Right lobe of liver (tissue), 6 donors: ENCODE measurements around the gene MACROD2. TPM values are rescaled to one million over a fixed set of nuclear protein-coding genes. Genes with fewer than 3 reads are reported as not detected.

Source experiments
- ATAC-seq, 4 donors: fragments of 200-7000 bp; cut with Tn5 transposase; one replicate each; pipeline ENCODE4 v1.9.1; 2020; ENCODE audit warnings: mild to moderate bottlenecking in 4 of 4, moderate library complexity in 4 of 4
- DNase-seq, 3 donors: peaks; one replicate each; pipeline ENCODE4 v3.0.0-alpha.2; 2020
- H3K27ac ChIP-seq, 3 donors: fragments of 200-600 bp; one replicate each; pipeline ENCODE4 v1.8.0; 2022
- H3K27me3 ChIP-seq, 2 donors: fragments of 200-600 bp; one replicate each; pipeline ENCODE4 v1.8.0; 2022
- H3K36me3 ChIP-seq, 4 donors: fragments of 200-600 bp; sonication (generic) in 1 of 4; one replicate each; pipeline versions ENCODE4 v1.5.1 to v1.8.0; 2017 to 2022; ENCODE audit warnings: control low read depth in 1 of 4
- H3K4me1 ChIP-seq, 4 donors: fragments of 200-600 bp; sonication (generic) in 1 of 4; one replicate each; pipeline versions ENCODE4 v1.5.1 to v1.8.0; 2017 to 2022; ENCODE audit warnings: control low read depth in 1 of 4
- H3K4me3 ChIP-seq, 3 donors: fragments of 200-600 bp; one replicate each; pipeline ENCODE4 v1.8.0; 2022
- H3K9me3 ChIP-seq, 4 donors: fragments of 200-600 bp; sonication (generic) in 1 of 4; one replicate each; pipeline versions ENCODE4 v1.5.1 to v1.8.0; 2017 to 2022; ENCODE audit warnings: control low read depth in 1 of 4
- CTCF ChIP-seq, 4 donors: fragments of 200-600 bp in 3 of 4; fragments of 450-650 bp in 1 of 4; IDR thresholded peaks; one replicate each; pipeline versions ENCODE4 v1.5.1 to v1.8.0; 2016 to 2022; ENCODE audit warnings: antibody characterized with exemption in 4 of 4, mild to moderate bottlenecking in 2 of 4
- POLR2A ChIP-seq: fragments of 450-650 bp; IDR thresholded peaks from one replicate; pipeline ENCODE4 v1.6.1; 2017; ENCODE audit warnings: antibody characterized with exemption, mild to moderate bottlenecking
- WGBS: methylation state at CpG from one replicate; pipeline ENCODE4 v1.1.6; 2018; ENCODE audit warnings: low coverage, low lambda C conversion rate; ENCODE audit not compliant: insufficient coverage; ENCODE audit errors: missing lambda C conversion rate; 5-methylcytosine and 5-hydroxymethylcytosine counted together
- intact Hi-C, 2 donors: fragments of 100-400 bp; cut with DNase I; formaldehyde crosslinking; loops; one replicate each; pipeline versions ENCODE4 v1.11.2 to v1.14.1; 2022
- total RNA-seq, 6 experiments: library from RNA; depleted of rRNA in 2 of 6; stranded (reverse); fragments of >200 nt in 2 of 6; fragmentation: NEBNext Ultra II Directional in 3 of 6; extraction: Animal tissue kit (Norgen Biotek cat#: 25700) in 3 of 6; gene quantifications; one replicate each; pipeline versions ENCODE4 v1.1.0 to v1.2.4, GENCODE V29; 2016 to 2023
- donor health status: DM: no; HTN: yes; CAD: no.
- donor health status: DM: no; HTN: no; CAD: no.
- donor health status: DM: no; HTN: no; CAD: no.
- donor health status: DM: no; HTN: yes; CAD: no.
- donor health status: DM: no; HTN: yes; CAD: no.

MACROD2 gene
- total RNA-seq, 6 experiments from 2014 or later, result 1.2 to 5.5 (median 3.3) TPM

- Histone ChIP-seq H3K4me3 (no peak overlapping the region), H3K27ac (no peak overlapping the region), H3K36me3 (no peaks in the 10 kb centered on the region), H3K27me3 (no peaks in the 10 kb centered on the region), H3K9me3 (no peaks in the 10 kb centered on the region), H3K4me1 (no peaks in the 10 kb centered on the region)
- no peak for DNase-seq
- TF ChIP-seq POLR2A (no peak), CTCF (IDR thresholded peaks at IDR 0.05) (peak in 3 of 4 donors; percentile 8 to 30 (median 15))
- intact Hi-C loops, result no loop called here
- WGBS, result 61% methylated on average over 2 of the region's 2 CpGs
- ATAC-seq, result no peak
Measured at GRCh38 chr20:15643713-15644112, 1648.4 kb downstream of the MACROD2 start.

DNA sequence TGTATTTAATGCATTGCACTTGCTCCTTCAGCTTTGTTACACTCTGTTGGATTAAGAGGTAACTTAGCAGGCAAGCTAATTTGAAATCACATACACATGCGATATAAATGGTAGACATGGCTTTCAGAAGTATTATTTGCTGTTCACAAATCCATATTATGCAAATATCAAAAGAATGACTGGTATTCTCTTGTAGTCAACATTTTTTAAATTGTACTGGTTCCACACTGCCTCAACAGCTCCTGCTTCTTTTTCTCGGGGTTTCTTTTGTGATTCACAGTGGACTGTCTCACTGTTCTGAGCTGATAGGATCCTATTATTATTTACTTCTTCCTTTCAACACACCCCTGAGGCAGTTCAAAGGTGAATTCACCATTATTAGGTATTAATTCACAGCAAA, 1650.5 kb downstream of the MACROD2 start:
- Histone ChIP-seq H3K27ac (no peak overlapping the region), H3K36me3 (no peaks in the 10 kb centered on the region), H3K4me1 (no peaks in the 10 kb centered on the region), H3K9me3 (no peaks in the 10 kb centered on the region), H3K27me3 (no peaks in the 10 kb centered on the region), H3K4me3 (no peak overlapping the region)
- TF ChIP-seq POLR2A (no peak), CTCF (IDR thresholded peaks at IDR 0.05) (no peak)
- DNase-seq (no peak), ATAC-seq (no peak)
- 74% methylated on average over 2 of the region's 2 CpGs for WGBS
- intact Hi-C loops, result no loop called here

GRCh38 chr20:15653396-15654207, 1658.3 kb downstream of the MACROD2 start:
- no peak overlapping the region for H3K4me3 ChIP-seq
- no peaks in the 10 kb centered on the region for H3K27me3 ChIP-seq
- ATAC-seq (peak in 1 of 4 donors; percentile 7), DNase-seq (no peak)
- H3K27ac ChIP-seq, result no peak overlapping the region
- WGBS, result 87% methylated on average over 8 of the region's 8 CpGs
- no peaks in the 10 kb centered on the region for H3K9me3 ChIP-seq
- H3K4me1 ChIP-seq, result no peaks in the 10 kb centered on the region
- intact Hi-C loops, result no loop called here
- H3K36me3 ChIP-seq, result no peaks in the 10 kb centered on the region
- no peak for TF ChIP-seq POLR2A
- TF ChIP-seq CTCF (IDR thresholded peaks at IDR 0.05), result no peak

DNA sequence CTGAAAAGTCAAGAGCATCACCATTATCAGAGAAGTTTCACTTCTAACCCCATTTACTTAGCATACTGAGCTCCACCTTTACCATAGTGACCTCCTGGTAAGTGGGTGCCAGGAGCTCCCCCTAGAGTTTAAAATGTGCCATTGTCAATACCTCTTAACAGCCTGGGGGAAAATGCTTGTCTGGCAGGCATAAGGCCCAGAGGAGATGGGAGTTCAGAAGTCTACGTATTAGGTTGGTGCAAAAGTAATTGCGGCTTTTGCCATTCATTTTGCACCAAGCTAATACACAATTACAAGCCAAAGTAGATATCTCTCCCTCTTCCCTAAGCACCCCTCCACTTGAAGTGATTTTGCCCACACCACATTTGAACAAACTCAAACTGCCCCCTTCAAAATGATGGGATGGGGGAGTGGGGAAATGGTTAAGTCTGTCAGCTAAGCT, 1658.9 kb downstream of the MACROD2 start:
- no peaks in the 10 kb centered on the region for H3K36me3 ChIP-seq
- H3K4me3 ChIP-seq, result no peak overlapping the region
- H3K4me1 ChIP-seq, result no peaks in the 10 kb centered on the region
- no peak overlapping the region for H3K27ac ChIP-seq
- no peaks in the 10 kb centered on the region for H3K9me3 ChIP-seq
- intact Hi-C loops, result no loop called here
- TF ChIP-seq CTCF (IDR thresholded peaks at IDR 0.05) (peak; percentile 71 to 79 (median 72)), POLR2A (no peak)
- DNase-seq, result peak in 1 of 3 donors; percentile 57
- WGBS, result 17% methylated on average over 2 of the region's 2 CpGs
- H3K27me3 ChIP-seq, result no peaks in the 10 kb centered on the region
- ATAC-seq, result peak; percentile 94 to 96 (median 96)
